Rectal smooth muscle tissue (tissue), 1 donor: ENCODE results near the gene FAM53A.
"Not testable (repeated sequence)": the region's sequence is repeated elsewhere in the genome, so short reads cannot be mapped to it uniquely, and the experiment has no call there.

Experiments used
- H3K27ac ChIP-seq: one replicate; pipeline ENCODE4 v1.7.0; 2013; ENCODE audit warnings: low read depth, low read length, inconsistent platforms
- H3K27me3 ChIP-seq: one replicate; pipeline ENCODE4 v1.7.0; 2013; ENCODE audit warnings: low read length; ENCODE audit not compliant: control insufficient read depth, insufficient read depth
- H3K36me3 ChIP-seq: one replicate; pipeline ENCODE4 v1.7.0; 2013; ENCODE audit warnings: low read length; ENCODE audit not compliant: control insufficient read depth, insufficient read depth
- H3K4me1 ChIP-seq: one replicate; pipeline ENCODE4 v1.7.0; 2013; ENCODE audit warnings: low read length; ENCODE audit not compliant: control insufficient read depth, insufficient read depth
- H3K4me3 ChIP-seq: one replicate; pipeline ENCODE4 v1.7.0; 2013; ENCODE audit warnings: low read length
- H3K9ac ChIP-seq: one replicate; pipeline ENCODE4 v1.7.0; 2013; ENCODE audit warnings: low read length

FAM53A gene

DNA sequence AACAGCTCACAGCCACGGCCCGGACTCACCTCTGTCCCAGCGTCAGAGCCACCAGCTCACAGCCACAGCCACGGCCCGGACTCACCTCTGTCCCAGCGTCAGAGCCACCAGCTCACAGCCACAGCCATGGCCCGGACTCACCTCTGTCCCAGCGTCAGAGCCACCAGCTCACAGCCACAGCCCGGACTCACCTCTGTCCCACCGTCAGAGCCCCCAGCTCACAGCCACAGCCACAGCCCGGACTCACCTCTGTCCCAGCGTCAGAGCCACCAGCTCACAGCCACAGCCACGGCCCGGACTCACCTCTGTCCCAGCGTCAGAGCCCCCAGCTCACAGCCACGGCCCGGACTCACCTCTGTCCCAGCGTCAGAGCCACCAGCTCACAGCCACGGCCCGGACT lies 13.1 kb downstream of the FAM53A start:
- not testable (repeated sequence) for H3K27me3 ChIP-seq, H3K4me3 ChIP-seq, H3K27ac ChIP-seq, H3K9ac ChIP-seq, H3K4me1 ChIP-seq, H3K36me3 ChIP-seq

DNA sequence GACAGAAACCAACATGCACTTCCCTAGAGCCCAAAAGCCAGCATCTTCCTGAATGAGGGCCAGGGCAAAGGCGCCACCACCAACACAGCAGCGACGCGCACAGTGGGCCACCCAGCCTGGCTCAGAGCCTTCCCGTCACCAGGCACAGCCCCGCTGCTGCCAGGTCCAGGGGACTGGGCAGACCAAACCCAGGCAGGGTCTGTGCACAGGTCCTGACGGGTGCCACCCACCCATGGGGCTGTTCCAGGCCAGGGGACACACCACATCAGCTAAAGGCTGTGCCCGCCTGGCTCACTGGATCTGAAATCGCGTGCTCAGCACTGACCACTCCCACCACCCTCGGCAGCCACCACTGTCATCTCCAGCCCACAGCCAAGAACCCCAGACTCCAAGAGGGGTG lies 13.8 kb downstream of the FAM53A start:
- no peaks in the 10 kb centered on the region for H3K36me3 ChIP-seq
- no peak overlapping the region for H3K4me3 ChIP-seq
- no peaks in the 10 kb centered on the region for H3K4me1 ChIP-seq
- no peak overlapping the region for H3K9ac ChIP-seq
- H3K27me3 ChIP-seq, result no peaks in the 10 kb centered on the region
- no peak overlapping the region for H3K27ac ChIP-seq

DNA sequence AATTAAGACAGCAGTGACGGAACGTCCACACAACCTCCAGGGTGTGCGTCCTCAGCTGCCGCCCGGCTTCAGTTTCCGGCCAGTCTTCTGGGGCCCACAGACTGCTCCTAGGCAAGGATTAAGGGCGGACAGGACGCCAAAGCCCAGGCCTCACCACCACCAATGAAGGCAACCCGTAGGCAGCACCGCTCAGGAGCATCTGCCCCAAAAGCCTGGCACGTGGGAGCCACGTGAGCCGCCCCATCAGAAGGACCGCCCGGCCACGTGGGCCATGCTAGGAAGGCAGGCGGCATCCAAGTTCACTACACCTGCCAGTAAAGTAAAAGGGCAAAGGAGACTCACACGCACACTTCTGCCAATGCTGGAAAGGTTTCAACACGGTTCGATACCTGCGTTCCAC lies 14.3 kb downstream of the FAM53A start:
- no peak overlapping the region for H3K27ac ChIP-seq
- H3K9ac ChIP-seq, result no peak overlapping the region
- H3K27me3 ChIP-seq, result no peaks in the 10 kb centered on the region
- no peak overlapping the region for H3K4me3 ChIP-seq
- H3K4me1 ChIP-seq, result no peaks in the 10 kb centered on the region
- H3K36me3 ChIP-seq, result no peaks in the 10 kb centered on the region

DNA sequence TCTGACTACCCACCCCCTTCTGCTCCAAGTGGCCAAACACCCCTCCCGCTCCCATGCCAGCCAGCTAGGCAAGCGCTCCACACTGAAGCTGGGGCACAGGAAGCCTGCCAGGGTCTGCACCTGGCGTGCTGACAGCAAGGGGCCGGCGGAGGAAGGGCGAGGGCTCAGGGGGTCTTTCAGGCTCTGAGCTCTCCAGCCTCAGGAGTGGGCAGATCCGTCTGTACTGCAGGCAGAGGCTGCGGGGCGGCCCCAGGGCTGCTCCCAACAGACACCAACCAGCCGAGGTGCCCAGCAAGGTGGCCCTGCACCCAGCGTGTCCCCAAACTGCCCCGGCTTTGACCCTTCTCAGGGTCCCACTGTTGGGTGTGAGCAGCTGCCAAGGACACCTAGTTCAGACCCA lies 14.8 kb downstream of the FAM53A start:
- H3K36me3 ChIP-seq, result no peaks in the 10 kb centered on the region
- no peak overlapping the region for H3K4me3 ChIP-seq
- no peak overlapping the region for H3K9ac ChIP-seq
- no peaks in the 10 kb centered on the region for H3K4me1 ChIP-seq
- no peaks in the 10 kb centered on the region for H3K27me3 ChIP-seq
- no peak overlapping the region for H3K27ac ChIP-seq

DNA sequence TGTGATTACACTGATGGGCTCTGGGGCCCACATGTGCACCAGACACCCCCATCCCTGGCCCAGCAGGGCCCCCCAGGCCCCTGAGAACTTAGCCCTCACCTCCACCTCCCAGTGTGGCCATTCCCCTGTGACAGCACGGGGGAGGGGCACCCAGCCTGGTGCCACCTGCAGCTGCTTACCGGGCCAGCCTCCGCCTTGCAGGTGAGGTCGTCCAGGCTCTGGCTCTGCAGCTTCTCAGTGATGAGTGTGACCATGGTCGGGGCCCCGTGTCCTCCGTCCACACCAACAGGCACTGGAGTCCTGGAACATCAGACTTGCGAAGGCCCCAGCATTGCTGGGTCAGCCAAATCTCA lies 15.6 kb downstream of the FAM53A start:
- no peak overlapping the region for H3K27ac ChIP-seq
- H3K9ac ChIP-seq, result no peak overlapping the region
- no peak overlapping the region for H3K4me3 ChIP-seq
- no peaks in the 10 kb centered on the region for H3K4me1 ChIP-seq
- H3K27me3 ChIP-seq, result no peaks in the 10 kb centered on the region
- H3K36me3 ChIP-seq, result no peaks in the 10 kb centered on the region

DNA sequence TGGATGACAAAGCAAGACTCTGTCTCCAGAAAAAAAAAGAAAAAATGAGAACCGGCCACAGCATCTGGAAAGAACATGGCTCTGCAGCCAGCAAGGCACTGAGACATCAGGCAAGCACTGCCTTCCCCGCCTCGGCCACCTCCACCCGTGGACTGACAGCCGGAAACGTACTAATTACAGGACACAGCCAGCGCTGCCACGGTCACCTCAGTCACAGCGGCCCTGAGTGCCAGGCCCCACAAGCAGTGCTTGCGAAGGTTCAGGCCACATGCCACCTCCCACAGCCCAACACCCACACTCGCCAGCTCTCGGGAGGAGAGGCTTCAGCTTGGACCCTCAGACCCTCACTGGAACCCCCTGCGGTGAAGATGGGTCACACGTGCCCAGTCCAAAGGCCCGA lies 16.8 kb downstream of the FAM53A start:
- H3K36me3 ChIP-seq, result no peaks in the 10 kb centered on the region
- no peaks in the 10 kb centered on the region for H3K27me3 ChIP-seq
- H3K27ac ChIP-seq, result no peak overlapping the region
- no peak overlapping the region for H3K4me3 ChIP-seq
- no peak overlapping the region for H3K9ac ChIP-seq
- no peaks in the 10 kb centered on the region for H3K4me1 ChIP-seq

DNA sequence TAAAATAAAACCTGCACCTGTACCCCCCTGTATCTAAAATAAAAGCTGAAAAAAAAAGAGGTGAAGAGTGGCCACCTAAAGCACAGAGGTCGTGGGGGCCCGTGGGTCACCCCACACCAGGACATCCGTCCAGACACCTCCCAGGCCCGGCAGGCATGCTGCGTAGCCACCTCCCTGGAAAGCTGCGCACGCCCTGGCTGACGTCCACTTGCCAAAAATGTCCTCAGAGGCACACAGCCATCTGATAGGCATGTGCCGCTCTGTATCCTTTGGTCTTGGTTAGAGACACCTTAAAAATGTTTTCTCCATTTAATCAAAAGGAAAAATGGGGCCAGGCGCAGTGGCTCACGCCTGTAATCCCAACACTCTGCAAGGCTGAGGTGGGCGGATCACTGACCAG lies 17.7 kb downstream of the FAM53A start:
- Histone ChIP-seq H3K9ac (no peak overlapping the region), H3K27ac (no peak overlapping the region), H3K27me3 (no peaks in the 10 kb centered on the region), H3K4me3 (no peak overlapping the region), H3K36me3 (no peaks in the 10 kb centered on the region), H3K4me1 (no peaks in the 10 kb centered on the region)

DNA sequence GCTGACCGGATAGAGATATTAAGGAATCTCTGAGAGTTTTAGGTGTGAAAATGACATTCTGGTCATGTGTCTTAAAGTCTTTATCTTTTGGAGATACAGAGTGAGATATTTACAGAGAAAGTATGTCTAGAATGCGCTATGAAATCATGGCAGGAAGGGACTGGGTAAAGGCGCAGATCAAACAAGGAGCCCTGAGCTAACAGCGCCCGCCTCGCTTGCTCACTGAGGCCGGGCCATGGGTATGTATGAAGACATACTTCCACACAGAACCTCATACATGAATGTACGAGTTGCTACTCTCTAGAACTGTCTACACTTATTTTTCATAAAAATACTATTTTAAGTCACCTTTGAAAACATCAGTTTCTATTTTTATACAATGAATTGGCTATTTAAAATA lies 20.0 kb downstream of the FAM53A start:
- no peak overlapping the region for H3K4me3 ChIP-seq
- H3K27ac ChIP-seq, result no peak overlapping the region
- no peaks in the 10 kb centered on the region for H3K27me3 ChIP-seq
- no peaks in the 10 kb centered on the region for H3K4me1 ChIP-seq
- no peaks in the 10 kb centered on the region for H3K36me3 ChIP-seq
- H3K9ac ChIP-seq, result no peak overlapping the region

DNA sequence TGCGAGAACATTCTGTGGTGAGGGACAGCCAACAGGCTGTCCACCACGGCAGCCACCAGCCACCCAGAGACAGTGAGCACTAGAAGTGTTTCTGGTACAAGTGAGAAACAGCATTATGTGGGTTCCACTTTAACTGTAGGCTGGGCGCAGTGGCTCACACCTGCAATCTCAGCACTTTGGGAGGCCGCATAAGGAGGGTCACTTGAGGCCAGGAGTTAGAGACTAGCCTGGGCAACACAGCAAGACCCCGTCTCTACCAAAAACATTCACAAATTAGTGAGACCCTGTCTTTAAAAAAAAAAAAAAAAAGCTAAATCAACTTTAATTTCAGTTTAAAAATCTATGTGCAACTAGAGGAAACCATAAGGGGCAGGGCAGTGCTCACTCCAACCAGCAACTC lies 20.6 kb downstream of the FAM53A start:
- H3K4me3 ChIP-seq, result no peak overlapping the region
- no peak overlapping the region for H3K9ac ChIP-seq
- H3K27ac ChIP-seq, result no peak overlapping the region
- H3K36me3 ChIP-seq, result no peaks in the 10 kb centered on the region
- H3K4me1 ChIP-seq, result no peaks in the 10 kb centered on the region
- no peaks in the 10 kb centered on the region for H3K27me3 ChIP-seq

DNA sequence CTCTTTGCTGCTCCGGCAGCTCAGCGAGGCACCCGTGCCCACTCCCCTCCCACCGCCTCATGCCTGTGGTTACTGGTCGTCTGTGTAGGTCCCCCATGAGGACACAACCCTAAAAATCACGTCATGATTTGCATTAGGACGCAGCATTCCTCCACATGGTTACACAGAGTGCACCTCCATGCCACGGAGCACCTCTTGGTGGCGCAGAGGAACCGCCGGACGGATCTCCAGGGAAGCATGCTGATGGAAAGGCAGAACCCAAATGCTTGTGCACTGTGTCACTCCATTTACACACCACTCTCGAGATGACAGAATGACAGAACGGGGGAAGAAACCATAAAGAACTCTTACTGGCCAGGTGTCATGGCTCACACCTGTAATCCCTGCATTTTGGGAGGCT lies 22.4 kb downstream of the FAM53A start:
- H3K9ac ChIP-seq, result no peak overlapping the region
- no peak overlapping the region for H3K27ac ChIP-seq
- H3K4me1 ChIP-seq, result no peaks in the 10 kb centered on the region
- no peaks in the 10 kb centered on the region for H3K27me3 ChIP-seq
- H3K4me3 ChIP-seq, result no peak overlapping the region
- no peaks in the 10 kb centered on the region for H3K36me3 ChIP-seq

DNA sequence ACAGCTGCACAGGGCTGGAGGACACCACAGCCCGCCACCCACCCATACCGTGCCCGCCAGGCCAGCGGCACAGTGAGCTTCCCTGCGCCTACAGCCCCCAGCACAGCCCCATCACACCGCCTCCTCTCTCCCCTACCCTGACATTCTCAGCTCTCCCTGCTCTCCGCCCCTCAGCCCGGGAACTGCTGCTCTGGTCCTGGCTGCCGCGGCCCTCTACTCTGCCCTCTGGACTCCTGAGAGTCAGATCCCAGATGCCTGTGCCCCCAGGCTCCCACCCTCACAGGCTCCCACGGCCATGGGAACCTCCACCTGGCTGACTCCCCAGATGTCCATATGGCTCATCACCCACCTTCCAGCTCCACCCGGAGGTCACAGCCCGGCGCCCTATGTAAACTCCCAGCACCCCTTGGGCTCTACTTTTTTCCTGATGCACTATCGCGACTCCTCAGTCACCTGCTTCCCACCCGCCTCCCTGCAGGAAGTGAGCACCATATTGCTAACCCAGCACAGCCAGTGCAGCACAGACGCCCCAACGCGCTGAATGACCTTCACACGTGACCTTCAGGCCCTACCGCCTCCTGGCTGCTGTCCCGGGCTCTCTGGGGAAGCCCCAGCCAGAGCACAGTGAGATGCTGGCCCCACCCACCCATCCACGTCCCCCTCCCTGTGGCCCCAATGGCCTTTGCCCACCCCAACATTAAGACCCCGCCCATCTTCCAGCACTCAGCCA lies 23.0 kb downstream of the FAM53A start:
- no peak overlapping the region for H3K27ac ChIP-seq
- H3K4me1 ChIP-seq, result no peaks in the 10 kb centered on the region
- no peak overlapping the region for H3K4me3 ChIP-seq
- H3K36me3 ChIP-seq, result no peaks in the 10 kb centered on the region
- no peaks in the 10 kb centered on the region for H3K27me3 ChIP-seq
- no peak overlapping the region for H3K9ac ChIP-seq

DNA sequence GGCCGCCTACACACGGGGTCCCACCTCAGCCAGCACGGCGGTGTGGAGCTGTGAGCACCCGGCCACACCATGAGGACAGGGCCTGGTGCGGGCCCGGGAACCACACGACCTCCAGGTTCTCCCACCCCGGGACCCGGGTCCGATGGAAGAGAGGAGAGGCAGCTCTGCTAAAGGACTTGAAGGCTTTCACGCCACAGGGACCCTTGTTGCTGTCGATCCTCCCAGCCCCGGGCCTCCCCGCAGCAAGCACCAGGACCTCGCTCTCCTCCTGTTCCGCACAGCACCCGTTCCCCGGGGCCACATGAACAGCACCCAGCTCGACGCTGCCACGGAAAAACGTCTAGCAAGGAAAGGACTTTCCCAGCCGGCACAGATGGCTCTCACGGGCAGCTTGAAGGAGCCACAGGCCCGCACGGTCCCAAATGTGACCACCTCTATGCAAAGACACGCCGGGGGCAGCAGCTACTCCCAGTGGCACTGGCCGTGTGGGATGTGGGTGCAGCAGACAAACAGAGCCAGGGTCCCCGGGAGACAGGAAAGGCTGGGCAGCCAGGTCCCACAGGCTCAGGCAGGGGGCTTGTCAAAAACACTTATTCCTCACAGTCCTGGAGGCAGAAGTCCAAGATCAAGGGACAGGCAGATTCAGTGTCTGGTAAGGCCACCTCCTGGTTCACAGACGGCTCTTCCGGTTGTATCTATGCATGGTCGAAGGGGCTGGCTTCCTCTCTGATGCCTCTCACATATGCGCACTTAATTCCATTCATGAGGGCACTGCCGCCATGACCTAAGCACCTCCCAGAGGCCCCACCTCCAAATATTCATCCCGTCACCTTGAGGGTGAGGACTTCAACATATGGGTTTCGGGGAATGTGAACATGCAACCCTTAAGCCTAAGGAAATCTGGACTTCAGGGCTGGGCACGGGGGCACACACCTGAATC lies 24.7 kb downstream of the FAM53A start:
- H3K4me3 ChIP-seq, result no peak overlapping the region
- H3K9ac ChIP-seq, result no peak overlapping the region
- no peaks in the 10 kb centered on the region for H3K36me3 ChIP-seq
- H3K27ac ChIP-seq, result no peak overlapping the region
- H3K4me1 ChIP-seq, result no peaks in the 10 kb centered on the region
- H3K27me3 ChIP-seq, result no peaks in the 10 kb centered on the region

DNA sequence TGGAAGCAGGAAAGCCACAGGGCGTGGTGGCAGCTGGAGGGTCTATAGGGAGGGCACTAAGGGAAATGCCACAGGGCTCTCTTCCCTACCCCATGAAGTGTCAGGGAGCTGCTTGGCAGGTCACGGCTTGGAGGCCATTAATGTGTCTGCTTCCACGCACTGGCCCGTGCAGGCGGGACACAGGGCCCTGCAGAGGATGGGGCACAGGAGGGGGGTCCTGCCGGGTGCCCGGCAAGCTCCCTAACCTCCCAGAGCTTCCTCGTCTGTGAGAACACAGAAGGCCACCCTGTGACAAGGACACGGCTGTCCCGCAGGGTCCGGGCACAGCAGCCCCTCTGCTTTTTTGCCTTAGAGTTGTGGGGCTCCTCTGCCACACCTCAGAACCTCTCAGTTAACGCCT lies 25.5 kb downstream of the FAM53A start:
- Histone ChIP-seq H3K4me1 (no peaks in the 10 kb centered on the region), H3K9ac (no peak overlapping the region)

More for the DNA sequence above, 25.5 kb downstream of the FAM53A start:
- H3K4me3 ChIP-seq, result no peak overlapping the region
- no peak overlapping the region for H3K27ac ChIP-seq
- H3K36me3 ChIP-seq, result no peaks in the 10 kb centered on the region
- H3K27me3 ChIP-seq, result no peaks in the 10 kb centered on the region
